ENCODE results near the gene BABAM2. TPM values are rescaled to one million over a fixed set of nuclear protein-coding genes. Genes with fewer than 3 reads are reported as not detected.

Gene BABAM2
- total RNA-seq, 1 experiment from 2014 or later, result 58.8 TPM

DNA sequence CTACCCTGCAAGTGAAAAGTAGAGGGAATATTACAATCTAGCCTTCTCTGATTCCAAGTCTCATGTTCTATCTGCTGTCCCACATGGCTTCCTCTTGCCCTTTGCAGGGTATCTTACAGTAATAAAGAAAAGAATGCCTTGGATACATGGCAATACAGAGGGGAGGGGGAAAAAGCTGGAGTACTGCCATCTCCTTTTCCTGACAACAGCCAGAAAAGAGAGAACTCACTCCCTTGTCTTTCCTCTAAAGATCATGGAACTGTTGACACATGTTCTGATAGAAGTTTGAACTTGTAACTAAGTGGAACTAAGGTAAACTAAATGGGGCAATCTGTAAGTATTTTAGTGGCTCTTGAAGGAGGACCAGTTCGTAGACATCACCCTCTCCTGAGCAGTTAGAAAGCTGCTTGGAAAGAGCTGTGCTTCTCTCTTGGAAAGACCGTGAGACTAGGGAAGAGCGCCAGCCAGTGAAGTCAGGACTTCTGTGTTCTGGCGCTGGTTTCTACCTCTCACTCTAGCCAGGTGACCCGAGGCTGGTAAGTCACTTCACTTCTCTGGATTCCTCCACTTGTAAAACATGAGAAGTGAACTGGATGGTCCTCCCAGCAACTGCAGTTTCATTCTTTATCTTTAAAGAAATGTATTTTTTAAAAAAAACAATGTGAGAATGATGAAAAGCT, 259.8 kb downstream of the BABAM2 start:
- no peak for DNase-seq (ENCODE audit: extremely low read depth, low read depth)

DNA sequence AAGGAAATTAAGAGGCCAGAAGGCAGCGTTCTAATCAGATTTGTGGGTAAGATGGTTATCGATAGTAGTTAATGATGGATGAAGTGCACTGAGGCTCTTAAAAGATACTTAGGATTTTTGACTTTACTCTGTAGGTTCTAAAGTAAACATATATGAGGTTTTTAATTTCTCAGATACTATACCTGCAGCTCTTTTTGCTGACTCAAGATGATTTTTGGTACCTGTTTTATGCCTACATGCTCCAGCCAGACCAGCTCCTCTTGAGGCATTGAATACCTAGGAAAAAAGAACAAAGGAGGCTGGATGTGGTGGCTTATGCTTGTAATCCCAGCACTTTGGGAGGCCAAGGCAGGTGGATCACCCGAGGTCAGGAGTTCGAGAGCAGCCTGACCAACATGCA, 260.5 kb downstream of the BABAM2 start:
- no peak for DNase-seq (ENCODE audit: extremely low read depth, low read depth)

DNA sequence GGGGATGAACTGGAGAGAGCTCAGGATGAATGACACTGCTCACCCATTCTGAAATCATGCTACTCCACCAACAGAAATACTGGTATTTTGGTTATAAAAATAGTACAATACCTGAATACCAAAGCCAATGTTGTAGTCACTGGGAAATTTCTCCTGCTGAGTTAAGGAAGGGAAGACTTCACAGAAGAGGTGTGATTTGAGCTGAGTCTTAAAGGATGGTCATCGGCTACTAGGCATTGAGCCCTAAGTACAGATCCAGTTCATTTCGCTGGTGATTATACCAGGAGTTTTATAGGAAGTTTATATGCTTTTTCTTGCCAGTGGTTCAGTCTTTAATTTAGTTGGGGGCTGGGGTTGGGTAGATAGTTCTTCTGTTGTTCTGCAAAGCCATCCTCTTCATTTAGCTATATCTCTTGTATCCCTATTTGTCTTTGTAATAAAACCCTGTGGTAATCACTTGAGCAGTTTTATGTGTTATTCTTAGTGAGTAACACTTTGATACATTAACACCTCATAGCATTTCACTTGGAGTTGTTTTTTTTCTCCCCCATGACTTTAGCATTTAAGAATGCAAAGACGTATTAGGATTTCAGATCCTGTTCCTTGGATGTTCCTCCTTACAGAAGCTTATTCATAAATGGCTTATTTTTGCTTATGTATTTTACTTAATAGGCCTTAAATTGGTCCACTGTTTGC, 262.2 kb downstream of the BABAM2 start:
- no peak for DNase-seq (ENCODE audit: extremely low read depth, low read depth)

DNA sequence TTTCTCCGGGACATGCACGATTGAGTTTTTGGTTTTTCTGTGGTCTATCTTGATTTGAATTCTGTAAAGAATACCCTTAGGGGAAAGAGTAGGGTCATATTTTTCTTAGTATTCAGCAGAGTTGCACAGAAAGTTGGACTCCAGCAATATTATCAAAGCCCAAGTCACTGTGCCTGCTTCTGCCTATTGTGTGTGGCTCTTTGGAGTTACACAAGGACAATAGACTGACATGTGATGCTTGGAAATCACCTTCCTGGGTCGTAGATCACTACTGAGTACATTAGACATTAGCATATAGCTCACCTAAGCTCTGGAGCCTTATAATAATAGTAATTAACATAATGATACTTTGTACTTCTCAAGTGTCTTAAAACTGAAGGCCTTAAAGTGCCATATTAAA, 263.3 kb downstream of the BABAM2 start:
- DNase-seq (ENCODE audit: extremely low read depth, low read depth), result no peak

DNA sequence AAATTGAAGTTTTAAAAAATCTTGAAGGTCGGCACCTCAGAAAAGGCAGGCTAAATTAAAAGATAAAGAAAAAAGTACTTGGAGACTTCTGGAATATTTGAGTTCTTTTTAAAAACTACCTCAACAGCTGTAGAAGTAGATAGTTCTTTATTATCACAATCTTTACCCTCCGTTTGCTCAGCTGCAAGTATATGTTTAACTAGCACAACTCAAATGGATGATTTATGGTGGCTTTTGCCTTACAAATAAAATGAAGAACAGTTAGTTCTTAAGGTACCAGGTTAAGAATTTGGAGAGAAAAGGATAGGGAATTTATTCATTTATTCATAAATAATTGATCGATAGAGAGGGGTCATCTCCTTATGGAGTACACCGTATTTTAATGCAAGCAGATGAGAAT, 264.6 kb downstream of the BABAM2 start:
- DNase-seq (ENCODE audit: extremely low read depth, low read depth), result no peak

DNA sequence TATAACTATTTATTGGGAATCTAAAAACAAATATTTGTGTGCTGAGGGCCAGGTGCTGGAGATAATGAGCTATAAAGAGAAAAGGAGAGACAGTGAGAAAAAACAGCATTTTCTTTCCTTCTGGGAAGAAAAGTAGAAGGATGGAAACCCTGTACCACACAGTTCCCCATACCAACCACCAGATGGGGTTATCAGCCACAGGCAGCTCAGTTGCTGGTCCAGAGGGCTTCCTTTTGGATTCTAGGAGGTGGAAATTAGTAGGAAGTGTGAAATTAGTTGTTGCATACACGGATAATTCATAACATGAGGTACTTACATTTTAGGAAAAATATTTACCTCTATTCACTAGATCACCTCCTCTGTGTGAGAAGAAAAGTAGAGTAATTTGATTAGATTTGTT, 265.1 kb downstream of the BABAM2 start:
- DNase-seq (ENCODE audit: extremely low read depth, low read depth), result no peak

DNA sequence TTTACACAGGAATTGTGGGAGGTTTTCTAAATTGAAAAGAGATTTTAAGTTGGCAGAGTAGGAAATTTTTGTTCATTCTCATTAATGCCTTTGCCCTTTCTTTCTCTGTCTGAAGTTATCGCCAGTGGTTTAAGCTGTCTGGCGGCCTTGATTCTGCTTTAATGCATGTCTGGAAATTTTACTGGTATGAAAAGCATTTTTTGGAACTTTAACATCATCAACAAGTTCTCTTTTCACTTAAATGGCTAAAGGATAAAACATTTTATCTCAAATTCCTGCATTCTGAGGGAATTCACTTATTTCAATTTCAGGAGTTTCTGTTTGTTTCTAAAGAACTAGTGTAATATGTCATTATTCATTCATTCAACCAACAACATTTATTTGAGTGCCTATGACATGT, 268.3 kb downstream of the BABAM2 start:
- no peak for DNase-seq (ENCODE audit: extremely low read depth, low read depth)

DNA sequence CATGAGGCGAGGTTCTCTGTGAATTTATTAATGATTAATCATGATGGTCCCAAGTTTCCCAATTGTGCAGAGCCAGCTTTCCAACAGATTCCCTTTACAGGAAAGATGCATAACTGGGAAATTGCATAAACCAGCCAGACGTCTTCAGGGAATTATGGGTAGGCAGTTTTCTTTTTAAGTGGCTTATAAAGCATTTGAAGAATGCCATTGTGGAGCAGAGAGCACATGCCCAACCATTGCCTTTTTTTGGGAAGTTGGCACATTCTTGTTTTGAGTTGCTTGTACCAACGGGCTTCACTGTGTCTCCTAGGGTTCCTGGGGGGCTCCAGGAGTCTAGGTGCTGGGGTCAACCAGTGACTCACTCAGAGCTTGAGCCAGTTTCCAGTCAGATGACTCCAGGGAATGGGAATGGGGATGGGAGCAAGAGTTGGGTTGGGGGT, 270.5 kb downstream of the BABAM2 start:
- no peak for DNase-seq (ENCODE audit: extremely low read depth, low read depth)

DNA sequence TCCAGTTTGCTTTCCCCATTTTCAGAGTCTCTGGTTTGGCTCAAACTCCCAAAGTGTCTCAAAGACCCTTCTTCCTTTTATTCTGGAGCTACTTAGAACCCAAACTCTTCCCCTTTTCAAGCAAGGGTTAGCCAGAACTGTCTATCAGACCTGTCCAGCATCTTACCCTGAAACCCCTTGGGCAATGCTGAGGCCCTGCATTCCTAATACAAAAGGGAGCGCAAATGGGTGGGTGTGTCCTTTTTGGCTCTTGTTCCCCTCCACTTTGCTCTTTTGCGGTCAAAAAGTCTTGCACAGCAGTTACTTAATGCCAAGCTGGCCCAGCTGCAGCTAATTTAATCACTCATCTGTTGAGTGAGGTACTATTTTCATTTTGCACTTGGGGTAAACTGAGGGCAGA, 270.9 kb downstream of the BABAM2 start:
- no peak for DNase-seq (ENCODE audit: extremely low read depth, low read depth)

DNA sequence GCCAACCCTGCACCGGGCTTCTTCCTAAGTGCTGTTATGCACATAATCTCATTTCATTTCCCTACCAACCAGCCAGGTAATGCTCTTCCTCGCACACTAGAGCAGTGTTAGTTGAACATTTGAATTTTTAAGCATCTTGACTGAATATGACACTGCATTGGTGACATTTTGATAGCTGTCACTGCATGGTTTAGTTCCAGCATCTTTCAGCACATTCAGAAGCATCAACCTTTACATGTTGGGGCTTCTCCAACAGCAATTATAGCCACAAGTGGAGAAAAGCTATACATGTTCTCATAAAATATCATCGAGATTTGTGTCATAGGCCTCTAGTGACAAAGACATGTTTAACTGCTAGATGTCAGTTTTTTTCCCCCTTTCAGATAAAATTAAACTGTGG, 272.0 kb downstream of the BABAM2 start:
- no peak for DNase-seq (ENCODE audit: extremely low read depth, low read depth)

DNA sequence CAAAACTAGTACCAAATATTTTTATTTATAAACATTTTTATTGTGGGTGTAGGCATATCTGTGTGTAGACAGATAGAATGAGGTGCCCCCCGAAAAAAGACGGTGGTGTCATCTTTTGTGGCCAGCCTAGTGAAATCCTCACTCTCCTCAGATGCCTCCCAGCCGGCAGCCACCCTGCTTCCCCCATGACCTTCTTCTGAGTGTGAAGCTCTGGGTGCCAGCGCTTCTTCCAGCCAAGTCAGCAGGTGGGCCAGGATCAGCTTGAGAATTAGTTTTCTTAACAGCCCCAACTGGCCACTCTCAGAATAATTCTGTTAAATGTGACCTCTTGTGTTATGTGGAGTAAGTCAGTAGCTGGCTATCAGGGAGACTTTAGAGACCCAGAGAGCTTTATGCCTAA, 272.5 kb downstream of the BABAM2 start:
- DNase-seq (ENCODE audit: extremely low read depth, low read depth), result no peak

DNA sequence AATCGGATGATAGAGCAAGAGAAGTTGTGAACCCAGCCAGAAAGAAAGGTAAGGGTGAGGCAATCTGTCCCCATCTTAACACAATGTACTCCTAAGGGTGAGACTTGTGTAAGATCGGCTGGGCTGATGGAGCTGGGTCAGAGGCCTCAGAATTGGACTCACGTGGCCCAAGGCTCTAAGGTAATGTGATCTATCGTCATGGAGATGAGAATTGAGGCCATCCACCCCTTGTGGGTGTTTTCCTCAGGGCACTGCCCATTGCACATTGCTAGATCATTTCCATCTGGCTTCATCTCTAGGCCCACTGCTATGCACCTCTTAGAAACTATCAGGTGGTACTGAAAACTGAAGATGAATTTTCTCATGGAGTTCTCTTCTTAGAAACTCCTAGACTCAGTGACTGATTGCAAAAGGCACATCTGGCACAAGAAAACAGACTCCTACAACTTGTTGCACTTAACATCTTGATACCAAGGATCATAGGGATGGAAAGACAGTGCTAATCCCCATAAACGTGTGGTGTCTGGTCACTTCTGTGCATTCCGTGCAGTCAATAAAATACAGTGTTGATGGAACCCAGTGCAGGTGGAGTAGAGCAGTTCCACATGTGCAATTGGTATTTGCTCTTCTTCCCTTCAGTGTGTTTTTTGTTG, 273.2 kb downstream of the BABAM2 start:
- DNase-seq (ENCODE audit: extremely low read depth, low read depth), result no peak

DNA sequence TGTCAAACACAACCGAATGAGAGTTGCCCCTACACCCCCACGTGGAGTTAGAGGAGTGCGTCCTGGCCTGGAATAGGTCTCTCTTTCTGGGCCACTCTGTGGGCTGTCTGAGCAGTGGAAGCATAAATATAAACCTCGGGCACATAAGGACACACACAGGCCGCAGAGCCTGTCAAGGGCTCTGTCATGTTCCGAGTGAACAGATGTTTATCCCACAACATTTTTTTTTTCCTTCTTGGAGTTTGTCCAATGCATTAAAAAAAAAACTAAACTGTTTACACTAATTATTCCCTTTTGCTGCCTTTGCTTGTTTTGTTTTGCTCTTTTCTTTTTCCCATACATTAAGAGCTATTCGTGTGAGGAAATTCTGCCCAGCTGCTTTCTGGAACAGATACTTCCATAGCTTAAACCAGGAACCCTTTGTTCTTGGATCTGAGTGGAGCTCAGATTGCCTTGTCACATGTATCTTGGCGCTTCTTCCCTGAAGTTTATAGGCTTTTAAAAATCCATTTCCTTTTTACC, 273.8 kb downstream of the BABAM2 start:
- DNase-seq (ENCODE audit: extremely low read depth, low read depth), result no peak

DNA sequence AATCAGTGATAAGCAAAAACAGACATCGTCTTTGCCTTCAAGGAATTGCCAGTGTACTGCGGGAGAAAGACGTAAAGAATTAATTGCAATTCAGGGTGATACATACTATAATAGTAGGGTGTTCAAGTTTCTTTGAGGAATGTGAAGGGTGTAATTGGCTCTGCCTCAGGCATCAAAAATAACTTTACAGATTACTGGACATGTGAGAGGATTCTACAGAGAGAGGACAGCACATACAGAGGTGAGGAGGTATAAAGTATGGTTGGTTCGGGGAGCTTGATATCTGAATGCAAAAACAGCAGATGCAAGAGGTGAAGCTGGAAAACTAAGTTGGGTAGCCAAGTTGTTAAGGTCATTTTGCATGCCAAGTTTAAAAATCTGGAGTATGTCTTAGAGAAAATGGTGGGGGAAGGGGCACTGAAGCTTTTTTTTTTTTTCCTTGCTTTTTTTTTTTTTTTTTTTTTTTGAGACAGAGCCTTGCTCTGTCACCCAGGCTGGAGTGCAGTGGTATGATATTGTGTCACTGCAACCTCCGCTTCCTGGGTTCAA, 274.6 kb downstream of the BABAM2 start:
- DNase-seq (ENCODE audit: extremely low read depth, low read depth), result no peak

DNA sequence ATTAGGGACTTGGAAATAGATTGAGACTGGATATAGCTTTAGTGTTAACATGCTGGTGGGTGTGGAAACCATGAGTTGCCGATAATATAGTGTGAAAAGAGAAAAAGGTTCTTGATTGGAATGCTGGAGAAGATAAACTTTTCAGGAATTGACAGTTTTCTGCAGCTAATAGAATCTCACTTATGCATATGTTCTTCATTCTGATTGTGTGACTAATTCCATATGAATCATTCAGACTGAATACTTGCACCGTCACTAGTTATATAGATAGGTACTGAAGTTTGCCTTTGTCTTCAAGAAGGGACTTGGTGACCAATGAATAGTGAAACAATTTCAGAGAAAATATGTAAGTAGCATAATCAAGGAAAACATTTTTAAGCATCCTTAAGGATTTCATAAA, 276.4 kb downstream of the BABAM2 start:
- no peak for DNase-seq (ENCODE audit: extremely low read depth, low read depth)

DNA sequence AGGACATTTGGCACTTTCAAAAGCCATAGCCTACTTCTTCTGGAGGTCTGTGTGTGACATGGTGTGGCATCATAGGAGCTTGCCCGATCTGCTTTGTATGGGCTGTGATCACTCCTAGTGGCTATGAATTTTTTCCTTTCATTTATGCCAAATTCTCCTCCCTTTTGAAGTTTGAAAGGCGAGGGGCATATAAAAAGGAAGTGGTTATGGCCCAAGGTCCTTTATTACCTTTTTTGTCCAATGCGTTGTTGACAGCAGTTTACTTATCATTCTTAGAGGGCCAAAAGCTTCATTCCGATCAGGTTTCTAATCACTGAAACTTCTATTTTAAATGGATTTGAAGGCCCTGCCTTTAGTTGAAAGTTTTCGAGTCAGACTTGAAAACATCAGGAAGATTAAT, 277.8 kb downstream of the BABAM2 start:
- DNase-seq (ENCODE audit: extremely low read depth, low read depth), result no peak

DNA sequence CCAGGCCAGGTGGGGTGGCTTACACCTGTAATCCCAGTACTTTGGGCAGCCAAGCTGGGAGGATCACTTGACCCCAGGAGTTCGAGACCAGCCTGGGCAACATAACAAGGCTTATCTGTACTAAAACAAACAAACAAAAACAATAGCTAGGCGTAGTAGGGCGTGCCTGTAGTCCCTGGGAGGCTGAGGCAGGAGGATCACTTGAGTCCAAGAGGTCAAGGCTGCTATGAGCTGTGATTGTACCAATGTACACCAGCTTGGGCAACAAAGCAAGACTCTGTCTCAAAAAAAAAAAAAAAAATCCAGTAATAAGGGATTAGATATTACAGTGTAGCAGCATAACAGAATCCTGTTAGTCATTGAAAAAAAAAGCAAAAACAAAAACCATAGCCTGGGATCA, 279.0 kb downstream of the BABAM2 start:
- no peak for DNase-seq (ENCODE audit: extremely low read depth, low read depth)

DNA sequence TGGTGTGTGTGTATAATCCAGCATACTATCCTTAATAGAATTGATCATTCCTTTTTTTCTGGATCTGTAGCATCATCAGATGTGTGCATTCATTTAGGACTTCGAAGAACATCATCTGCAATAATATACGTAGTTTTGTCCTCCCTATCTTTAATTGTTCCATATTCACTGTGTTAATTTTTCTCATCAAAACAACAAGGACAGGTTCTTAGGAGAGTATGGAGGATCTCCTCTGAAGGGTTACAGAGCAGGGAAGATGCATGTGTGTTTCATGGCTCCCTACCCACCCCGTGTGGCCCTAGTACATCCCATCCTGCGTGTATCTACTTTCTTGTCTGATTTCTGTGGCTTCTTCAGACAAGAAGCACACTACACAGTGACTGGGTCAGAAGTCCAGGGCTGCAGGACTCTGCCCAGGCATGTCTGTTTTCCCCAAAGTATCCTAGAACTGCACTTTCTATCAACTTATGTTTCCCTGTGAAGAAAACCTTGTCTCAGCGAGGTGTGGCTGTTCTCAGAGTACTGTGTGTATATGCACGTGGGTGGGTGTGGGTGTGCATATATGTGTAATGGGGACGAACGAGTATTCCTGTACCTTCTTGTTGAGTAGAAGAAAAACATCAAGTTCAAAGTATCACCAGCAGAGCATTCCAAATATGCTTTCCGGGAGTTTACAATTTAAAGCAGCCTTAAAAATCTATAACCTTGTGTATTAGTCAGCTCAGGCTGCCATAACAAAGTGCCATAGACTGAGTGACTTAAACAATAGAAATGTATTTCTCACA, 281.8 kb downstream of the BABAM2 start:
- DNase-seq (ENCODE audit: extremely low read depth, low read depth), result no peak

DNA sequence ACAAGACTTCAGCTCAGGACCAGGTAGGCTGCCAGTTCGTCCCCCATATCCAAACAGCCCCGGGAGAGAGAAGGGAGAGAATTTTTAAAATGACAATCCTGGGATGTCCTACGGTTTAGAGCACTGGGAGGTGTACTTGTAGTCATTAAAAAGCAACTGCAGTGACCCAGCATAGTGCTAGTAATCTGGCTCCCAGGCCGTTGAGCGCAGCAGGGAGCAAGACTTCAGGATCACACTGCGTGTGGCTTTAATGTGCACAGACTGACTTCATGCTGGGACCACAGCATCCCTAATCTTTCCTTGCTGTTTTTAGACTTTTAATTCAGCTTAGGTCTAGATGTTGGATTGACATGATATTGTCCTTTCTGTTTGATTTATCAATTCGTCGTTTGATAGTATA, 282.8 kb downstream of the BABAM2 start:
- DNase-seq (ENCODE audit: extremely low read depth, low read depth), result no peak

DNA sequence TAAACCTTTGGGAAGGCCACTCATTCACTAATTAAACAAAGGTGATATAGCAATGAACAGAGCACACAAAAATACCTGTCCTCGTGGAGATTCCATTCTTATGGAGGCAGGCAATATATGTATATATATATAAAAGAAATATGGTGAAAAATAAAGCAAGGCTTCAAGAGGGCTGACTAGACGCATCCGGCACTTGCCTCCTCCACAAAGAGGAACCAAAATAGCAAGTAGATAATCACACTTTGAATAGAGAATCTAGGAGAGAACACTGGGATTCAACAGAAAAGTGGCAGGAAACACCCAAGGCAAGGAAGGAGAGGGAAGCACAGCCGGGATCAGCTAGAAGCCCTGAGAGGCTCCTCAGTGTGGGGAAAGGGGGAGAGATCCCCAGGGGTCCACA, 283.7 kb downstream of the BABAM2 start:
- DNase-seq (ENCODE audit: extremely low read depth, low read depth), result no peak

DNA sequence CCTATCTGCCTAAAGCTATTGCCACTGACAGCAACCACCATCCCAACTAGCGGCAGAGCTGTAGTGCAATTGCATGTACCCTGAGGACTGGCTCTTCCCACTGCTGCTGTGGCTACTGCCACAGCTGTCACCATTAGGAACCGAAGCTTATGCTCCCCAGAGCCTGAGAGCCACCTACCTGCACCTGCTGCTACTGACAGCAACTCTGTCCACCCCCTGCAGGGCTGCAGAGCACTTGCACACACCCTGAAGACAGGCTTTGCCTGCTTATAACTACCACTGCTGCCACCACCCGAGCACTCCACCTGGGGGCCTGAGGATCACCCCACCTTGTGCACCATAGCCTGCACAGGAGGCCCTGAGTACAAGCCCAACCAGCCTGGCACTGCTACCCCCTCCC, 284.5 kb downstream of the BABAM2 start:
- no peak for DNase-seq (ENCODE audit: extremely low read depth, low read depth)
